ENCODE measurements around the gene STK31.

- no peak for TF ChIP-seq CTCF (conservative IDR thresholded peaks at IDR 0.05)
- no peak for TF ChIP-seq ZFX (IDR thresholded peaks at IDR 0.05)
Measured at GRCh38 chr7:23721456-23721855, 11.4 kb downstream of the STK31 start.

Measured in C4-2B (cell line).